ENCODE results near the gene TPM2.

TPM2 gene

DNA sequence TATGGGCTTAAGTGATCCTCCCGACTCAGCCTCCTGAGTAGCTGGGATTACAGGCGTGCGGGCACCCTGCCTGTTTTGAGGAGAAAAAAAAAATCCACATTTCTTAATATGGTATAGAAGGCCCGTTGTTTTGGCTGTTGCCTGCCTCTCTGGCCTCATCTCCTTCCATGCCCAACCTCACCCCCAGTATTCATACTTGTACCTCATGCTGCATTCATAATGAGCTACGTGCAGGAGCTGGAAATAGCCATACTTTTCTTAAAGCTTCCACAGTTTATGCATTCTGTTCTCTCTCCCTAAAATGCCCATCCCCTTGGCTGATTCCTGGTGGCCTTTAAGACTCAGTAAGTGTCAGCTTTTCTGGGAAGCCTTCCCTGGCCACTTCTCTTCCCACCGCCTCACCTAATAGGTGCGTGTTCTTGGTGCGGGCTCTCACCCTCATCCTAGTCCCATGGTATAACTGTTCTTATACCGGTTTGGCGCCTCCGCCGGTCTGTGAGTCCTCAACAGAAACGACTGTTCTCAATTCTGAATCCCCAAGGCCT, 2.1 kb upstream of the TPM2 start:
- DNase-seq, result no peak

DNA sequence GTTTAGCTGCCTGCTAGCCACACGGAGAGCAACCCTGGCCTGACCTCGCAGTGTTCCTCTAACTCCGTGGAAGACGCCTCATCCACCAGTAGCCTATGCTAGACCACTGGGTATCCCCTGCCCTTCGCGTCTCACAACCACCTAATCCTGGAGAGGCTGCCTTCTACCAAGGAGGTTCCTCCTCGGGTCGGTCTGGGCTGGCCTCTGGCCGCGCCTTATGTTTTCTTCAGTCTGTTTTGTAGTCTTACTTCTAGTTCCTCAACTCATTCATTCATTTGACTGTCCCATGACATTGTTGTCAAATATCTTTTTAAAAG, 1.6 kb upstream of the TPM2 start:
- DNase-seq, result no peak

- DNase-seq, result no peak
Observed at GRCh38 chr9:35690614-35691333, 1.0 kb upstream of the TPM2 start.

- no peak for DNase-seq
Observed at GRCh38 chr9:35690294-35690613, 529 bp upstream of the TPM2 start.

DNA sequence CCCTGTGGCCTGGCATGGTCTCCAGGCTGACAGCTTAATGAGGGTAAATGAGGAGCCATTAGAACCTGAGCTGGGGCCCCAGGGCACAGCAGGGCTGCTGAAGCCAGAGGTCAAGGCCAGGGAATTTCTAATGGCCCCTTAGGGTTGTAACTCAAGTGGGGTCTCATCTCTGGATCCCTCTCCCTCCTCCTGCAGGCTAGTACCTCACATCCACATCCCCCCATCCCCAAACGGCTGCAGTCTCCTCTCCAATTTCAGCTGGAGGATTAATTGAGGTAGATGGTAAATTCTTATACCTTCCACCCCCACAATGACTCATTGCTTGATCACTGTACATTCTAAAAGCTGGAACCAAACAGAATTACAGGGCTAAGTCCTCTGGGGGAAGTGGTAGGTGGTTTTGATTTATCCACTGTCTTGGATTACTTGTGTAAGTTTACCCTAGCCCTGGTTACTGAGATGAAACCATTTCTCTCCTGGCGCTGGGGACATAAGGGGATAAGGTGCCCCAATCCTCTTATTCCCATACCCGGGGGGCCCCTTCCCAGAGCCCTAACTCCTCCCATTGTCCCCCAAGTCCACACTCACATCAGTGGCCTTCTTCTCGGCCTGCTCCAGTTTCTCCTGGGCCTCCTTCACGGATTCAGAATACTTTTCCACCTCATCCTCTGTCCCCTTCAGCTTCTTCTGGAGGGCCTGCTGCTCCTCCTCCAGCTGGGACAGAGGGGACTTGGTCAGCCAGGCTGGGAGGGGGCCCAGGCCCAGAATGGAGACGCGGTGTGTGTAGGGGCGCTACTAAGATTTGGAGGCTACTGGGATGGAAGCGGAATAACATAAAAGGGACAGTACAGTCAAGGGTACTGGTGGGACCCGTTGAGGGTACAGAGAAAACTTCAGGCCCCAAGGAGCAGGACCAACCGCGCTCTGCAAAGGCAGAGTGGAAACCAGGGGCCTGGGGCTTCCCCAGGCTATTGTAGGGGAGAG, 875 bp downstream of the TPM2 start:
- no peak for DNase-seq

- no peak for DNase-seq
Observed at GRCh38 chr9:35687972-35688557, 1.7 kb downstream of the TPM2 start.

GRCh38 chr9:35687306-35687705, 2.4 kb downstream of the TPM2 start:
- no peak for DNase-seq

- DNase-seq, result no peak
Observed at GRCh38 chr9:35686222-35687203, 3.2 kb downstream of the TPM2 start.

GRCh38 chr9:35685506-35685905, 4.2 kb downstream of the TPM2 start:
- no peak for DNase-seq

- no peak for DNase-seq
Observed at GRCh38 chr9:35684921-35685320, 4.8 kb downstream of the TPM2 start.

- no peak for DNase-seq
Observed at GRCh38 chr9:35683323-35683722, 6.4 kb downstream of the TPM2 start.

- no peak for DNase-seq
Observed at GRCh38 chr9:35682520-35683315, 7.0 kb downstream of the TPM2 start.

DNA sequence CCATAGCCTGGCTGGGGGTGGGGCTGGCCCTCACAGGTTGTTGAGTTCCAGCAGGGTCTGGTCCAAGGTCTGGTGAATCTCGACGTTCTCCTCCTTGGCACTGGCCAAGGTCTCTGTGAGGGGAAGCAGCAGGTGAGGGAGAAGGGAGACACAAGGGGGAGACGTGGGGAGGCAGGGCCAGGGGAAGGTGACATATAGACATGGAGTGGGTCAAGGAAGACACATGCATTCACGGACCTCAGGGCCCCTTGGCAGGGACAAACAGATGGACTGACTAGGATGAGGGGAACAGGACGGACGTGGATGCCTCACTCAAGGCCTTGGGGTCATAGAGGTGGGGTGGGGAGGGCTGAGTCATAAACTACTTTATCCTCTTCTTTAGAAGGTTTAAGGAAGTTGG, 7.7 kb downstream of the TPM2 start:
- DNase-seq, result no peak

GRCh38 chr9:35681341-35682002, 8.3 kb downstream of the TPM2 start:
- no peak for DNase-seq

DNA sequence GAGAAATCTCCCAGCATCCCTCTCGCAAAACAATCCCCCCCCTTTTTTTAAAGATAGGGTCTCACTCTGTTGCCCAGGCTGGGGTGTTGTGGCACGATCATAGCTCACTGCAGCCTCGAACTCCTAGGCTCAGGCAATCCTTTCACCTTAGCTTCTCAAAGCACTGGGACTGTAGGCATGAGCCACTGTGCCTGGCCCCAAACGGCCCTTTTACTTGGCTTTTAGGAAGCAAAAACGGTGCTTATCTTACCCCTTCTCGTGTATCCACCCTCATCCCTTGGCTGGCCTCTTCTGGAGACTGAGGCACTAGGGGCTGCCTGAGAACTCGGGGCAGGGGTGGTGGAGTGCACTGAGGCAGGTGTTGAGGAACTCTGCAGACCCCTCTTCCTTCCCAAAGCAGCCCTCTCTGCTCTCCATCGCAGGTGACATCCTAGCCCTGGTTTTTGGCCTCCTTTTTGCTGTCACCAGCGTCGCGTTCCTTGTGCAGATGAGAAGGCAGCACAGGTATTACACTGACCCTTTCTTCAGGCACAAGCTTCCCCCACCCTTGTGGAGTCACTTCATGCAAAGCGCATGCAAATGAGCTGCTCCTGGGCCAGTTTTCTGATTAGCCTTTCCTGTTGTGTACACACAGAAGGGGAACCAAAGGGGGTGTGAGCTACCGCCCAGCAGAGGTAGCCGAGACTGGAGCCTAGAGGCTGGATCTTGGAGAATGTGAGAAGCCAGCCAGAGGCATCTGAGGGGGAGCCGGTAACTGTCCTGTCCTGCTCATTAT, 9.2 kb downstream of the TPM2 start:
- DNase-seq, result no peak

DNA sequence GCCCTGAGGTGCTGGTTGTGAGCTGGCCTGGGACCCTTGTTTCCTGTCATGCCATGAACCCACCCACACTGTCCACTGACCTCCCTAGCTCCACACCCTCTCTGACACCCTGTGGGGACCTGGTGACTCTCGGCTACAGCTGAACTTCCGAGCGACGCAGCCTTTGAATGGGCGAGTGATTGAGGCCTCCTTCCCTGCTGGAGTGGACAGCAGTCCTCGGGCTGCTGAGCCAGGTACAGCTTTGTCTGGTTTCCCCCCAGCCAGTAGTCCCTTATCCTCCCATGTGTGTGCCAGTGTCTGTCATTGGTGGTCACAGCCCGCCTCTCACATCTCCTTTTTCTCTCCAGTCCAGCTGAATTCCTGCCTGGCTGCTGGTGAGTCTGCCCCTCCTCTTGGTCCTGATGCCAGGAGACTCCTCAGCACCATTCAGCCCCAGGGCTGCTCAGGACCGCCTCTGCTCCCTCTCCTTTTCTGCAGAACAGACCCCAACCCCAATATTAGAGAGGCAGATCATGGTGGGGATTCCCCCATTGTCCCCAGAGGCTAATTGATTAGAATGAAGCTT, 9.9 kb downstream of the TPM2 start:
- no peak for DNase-seq

GRCh38 chr9:35679091-35679490, 10.6 kb downstream of the TPM2 start:
- DNase-seq, result no peak

GRCh38 chr9:35675732-35676392, 13.9 kb downstream of the TPM2 start:
- no peak for DNase-seq

DNA sequence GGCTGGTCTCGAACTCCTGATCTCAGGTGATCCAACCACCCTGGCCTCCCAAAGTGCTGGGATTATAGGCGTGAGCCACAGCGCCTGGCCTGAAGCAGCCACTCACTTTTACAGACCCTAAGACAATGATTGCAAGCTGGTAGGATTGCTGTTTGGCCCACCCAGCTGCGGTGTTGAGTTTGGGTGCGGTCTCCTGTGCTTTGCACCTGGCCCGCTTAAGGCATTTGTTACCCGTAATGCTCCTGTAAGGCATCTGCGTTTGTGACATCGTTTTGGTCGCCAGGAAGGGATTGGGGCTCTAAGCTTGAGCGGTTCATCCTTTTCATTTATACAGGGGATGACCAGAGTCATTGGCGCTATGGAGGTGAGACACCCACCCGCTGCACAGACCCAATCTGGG, 14.5 kb downstream of the TPM2 start:
- DNase-seq, result no peak

DNA sequence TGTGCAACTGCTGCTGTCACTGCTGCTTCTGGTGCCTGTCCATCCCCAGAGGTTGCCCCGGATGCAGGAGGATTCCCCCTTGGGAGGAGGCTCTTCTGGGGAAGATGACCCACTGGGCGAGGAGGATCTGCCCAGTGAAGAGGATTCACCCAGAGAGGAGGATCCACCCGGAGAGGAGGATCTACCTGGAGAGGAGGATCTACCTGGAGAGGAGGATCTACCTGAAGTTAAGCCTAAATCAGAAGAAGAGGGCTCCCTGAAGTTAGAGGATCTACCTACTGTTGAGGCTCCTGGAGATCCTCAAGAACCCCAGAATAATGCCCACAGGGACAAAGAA, 15.7 kb downstream of the TPM2 start:
- no peak for DNase-seq

Measured in NK-92 treated with Interleukin-12 subunit alpha and Interleukin-12 subunit beta, amount 100 ng/mL, for 24 hours (cell line).